Upper lobe of right lung (tissue), 1 donor: ENCODE data around the gene AKT3. TPM values are rescaled to one million over a fixed set of nuclear protein-coding genes. Genes with fewer than 3 reads are reported as not detected.

Experiments used
- ATAC-seq: fragments of 200-7000 bp; cut with Tn5 transposase; one replicate; pipeline ENCODE4 v1.9.1; 2020; ENCODE audit warnings: mild to moderate bottlenecking, moderate library complexity
- DNase-seq: peaks from one replicate; pipeline ENCODE4 v3.0.0-alpha.2; 2020
- H3K27ac ChIP-seq: fragments of 200-600 bp; one replicate; pipeline ENCODE4 v1.8.0; 2022
- H3K27me3 ChIP-seq: fragments of 200-600 bp; one replicate; pipeline ENCODE4 v1.8.0; 2022; ENCODE audit warnings: mild to moderate bottlenecking
- H3K36me3 ChIP-seq: fragments of 200-600 bp; one replicate; pipeline ENCODE4 v1.8.0; 2022
- H3K4me1 ChIP-seq: fragments of 200-600 bp; one replicate; pipeline ENCODE4 v1.8.0; 2022
- H3K4me3 ChIP-seq: fragments of 200-600 bp; one replicate; pipeline ENCODE4 v1.8.0; 2022; ENCODE audit warnings: mild to moderate bottlenecking
- H3K9me3 ChIP-seq: fragments of 200-600 bp; one replicate; pipeline ENCODE4 v1.8.0; 2022
- intact Hi-C: fragments of 100-400 bp; cut with DNase I; formaldehyde crosslinking; loops from one replicate; pipeline ENCODE4 v1.11.0; 2022
- total RNA-seq: library from RNA; stranded (reverse); fragmentation: NEBNext Ultra II Directional; extraction: Animal tissue kit (Norgen Biotek cat#: 25700); gene quantifications from one replicate; pipeline ENCODE4 v1.2.1, GENCODE V29; 2021
- TF ChIP-seq, protein P1 (sequence below): fragments of 200-600 bp; IDR thresholded peaks from one replicate; pipeline ENCODE4 v1.8.0; 2022; ENCODE audit warnings: antibody characterized with exemption
- donor health status: DM: no; HTN: yes; CAD: no; lungs with severe emphysema.

AKT3 gene
- total RNA-seq, 1 donor from 2014 or later: 64.6 TPM

GRCh38 chr1:243770860-243771259 lies 79.2 kb downstream of the AKT3 start:
- H3K4me3 ChIP-seq: no peak overlapping the region
- no peaks in the 10 kb centered on the region for H3K36me3 ChIP-seq
- no peak for DNase-seq
- H3K27ac ChIP-seq: no peak overlapping the region
- H3K9me3 ChIP-seq: no peaks in the 10 kb centered on the region
- no peaks in the 10 kb centered on the region for H3K4me1 ChIP-seq
- no peak for ATAC-seq
- no peaks in the 10 kb centered on the region for H3K27me3 ChIP-seq
- TF ChIP-seq, protein P1, sequence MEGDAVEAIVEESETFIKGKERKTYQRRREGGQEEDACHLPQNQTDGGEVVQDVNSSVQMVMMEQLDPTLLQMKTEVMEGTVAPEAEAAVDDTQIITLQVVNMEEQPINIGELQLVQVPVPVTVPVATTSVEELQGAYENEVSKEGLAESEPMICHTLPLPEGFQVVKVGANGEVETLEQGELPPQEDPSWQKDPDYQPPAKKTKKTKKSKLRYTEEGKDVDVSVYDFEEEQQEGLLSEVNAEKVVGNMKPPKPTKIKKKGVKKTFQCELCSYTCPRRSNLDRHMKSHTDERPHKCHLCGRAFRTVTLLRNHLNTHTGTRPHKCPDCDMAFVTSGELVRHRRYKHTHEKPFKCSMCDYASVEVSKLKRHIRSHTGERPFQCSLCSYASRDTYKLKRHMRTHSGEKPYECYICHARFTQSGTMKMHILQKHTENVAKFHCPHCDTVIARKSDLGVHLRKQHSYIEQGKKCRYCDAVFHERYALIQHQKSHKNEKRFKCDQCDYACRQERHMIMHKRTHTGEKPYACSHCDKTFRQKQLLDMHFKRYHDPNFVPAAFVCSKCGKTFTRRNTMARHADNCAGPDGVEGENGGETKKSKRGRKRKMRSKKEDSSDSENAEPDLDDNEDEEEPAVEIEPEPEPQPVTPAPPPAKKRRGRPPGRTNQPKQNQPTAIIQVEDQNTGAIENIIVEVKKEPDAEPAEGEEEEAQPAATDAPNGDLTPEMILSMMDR: no peak
- intact Hi-C loops: no loop called here

DNA sequence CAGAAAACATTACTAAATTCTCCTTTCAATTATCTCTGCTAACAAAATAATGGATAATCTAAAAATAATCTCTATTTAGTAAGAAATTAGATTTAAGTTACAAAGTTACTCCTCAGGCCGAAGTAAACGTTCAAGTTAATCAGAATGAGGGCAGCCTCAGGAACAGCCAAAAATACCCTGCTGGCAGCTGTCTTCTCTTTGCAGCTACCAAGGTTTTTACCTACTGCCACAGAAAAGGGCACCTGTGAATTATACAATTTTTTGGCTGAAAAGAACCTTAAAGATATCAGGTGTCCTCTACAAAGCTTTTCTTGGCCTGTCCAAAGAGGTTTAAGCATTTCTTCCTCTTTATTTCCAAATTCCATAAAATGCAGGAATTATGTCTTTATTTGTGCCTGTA lies 84.4 kb downstream of the AKT3 start:
- H3K4me3 ChIP-seq: no peak overlapping the region
- TF ChIP-seq, protein P1: no peak
- no peak overlapping the region for H3K27ac ChIP-seq
- H3K36me3 ChIP-seq: no peaks in the 10 kb centered on the region
- H3K9me3 ChIP-seq: no peaks in the 10 kb centered on the region
- ATAC-seq (no peak), DNase-seq (no peak)
- H3K4me1 ChIP-seq: peaks cover 2% of the 10 kb centered on the region
- intact Hi-C loops: no loop called here
- no peaks in the 10 kb centered on the region for H3K27me3 ChIP-seq

DNA sequence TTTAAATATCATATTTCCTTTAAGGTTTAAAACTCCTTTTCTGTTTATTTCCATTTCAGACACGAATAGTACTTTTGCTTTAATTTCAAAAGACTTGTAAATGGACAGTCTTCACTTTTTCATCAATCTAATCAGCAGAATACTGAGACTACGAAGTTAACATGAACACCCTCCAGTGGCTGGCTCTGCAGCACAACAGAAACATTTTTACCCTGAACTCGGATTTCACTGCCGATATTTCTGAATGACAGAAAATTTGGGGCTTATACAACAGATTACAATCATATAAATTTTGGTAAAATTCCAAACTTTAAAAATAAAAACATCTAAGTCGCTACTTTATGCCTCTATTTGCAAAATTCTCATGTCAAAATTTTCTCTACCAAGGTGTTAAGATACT lies 86.2 kb downstream of the AKT3 start:
- Histone ChIP-seq H3K4me1 (peaks cover 4% of the 10 kb centered on the region), H3K4me3 (no peak overlapping the region), H3K27ac (no peak overlapping the region), H3K36me3 (no peaks in the 10 kb centered on the region), H3K27me3 (no peaks in the 10 kb centered on the region), H3K9me3 (no peaks in the 10 kb centered on the region)
- ATAC-seq (no peak), DNase-seq (no peak)
- intact Hi-C loops: no loop called here
- TF ChIP-seq, protein P1: no peak

GRCh38 chr1:243758647-243759046 lies 91.4 kb downstream of the AKT3 start:
- Histone ChIP-seq H3K4me1 (peaks cover 4% of the 10 kb centered on the region), H3K4me3 (no peak overlapping the region), H3K9me3 (no peaks in the 10 kb centered on the region), H3K36me3 (no peaks in the 10 kb centered on the region), H3K27ac (no peak overlapping the region), H3K27me3 (no peaks in the 10 kb centered on the region)
- no peak for ATAC-seq
- intact Hi-C loops: no loop called here
- DNase-seq: no peak
- TF ChIP-seq, protein P1: no peak

- no peaks in the 10 kb centered on the region for H3K36me3 ChIP-seq
- no peaks in the 10 kb centered on the region for H3K9me3 ChIP-seq
- no peak for DNase-seq
- no peak for ATAC-seq
- intact Hi-C loops: no loop called here
- TF ChIP-seq, protein P1: no peak
- H3K4me1 ChIP-seq: peaks cover 4% of the 10 kb centered on the region
- H3K27ac ChIP-seq: no peak overlapping the region
- no peak overlapping the region for H3K4me3 ChIP-seq
- no peaks in the 10 kb centered on the region for H3K27me3 ChIP-seq
Measured at GRCh38 chr1:243756529-243756928, 93.5 kb downstream of the AKT3 start.

- no peaks in the 10 kb centered on the region for H3K36me3 ChIP-seq
- H3K27ac ChIP-seq: no peak overlapping the region
- TF ChIP-seq, protein P1: no peak
- no peak overlapping the region for H3K4me3 ChIP-seq
- DNase-seq (no peak), ATAC-seq (no peak)
- H3K27me3 ChIP-seq: no peaks in the 10 kb centered on the region
- H3K4me1 ChIP-seq: no peaks in the 10 kb centered on the region
- no peaks in the 10 kb centered on the region for H3K9me3 ChIP-seq
- intact Hi-C loops: no loop called here
Measured at GRCh38 chr1:243754348-243754747, 95.7 kb downstream of the AKT3 start.
